K562 (cell line): ENCODE measurements around the gene SGMS1. TPM values are rescaled to one million over a fixed set of nuclear protein-coding genes. Genes with fewer than 3 reads are reported as not detected.
A peak's percentile ranks its signal among the peaks of the same experiment; 100 is the strongest.

Source experiments
- ATAC-seq: fragments of 200-7000 bp; cut with Tn5 transposase; 3 replicates; pipeline ENCODE4 v1.9.1; 2020; ENCODE audit warnings: moderate library complexity
- BruUV-seq: library from RNA; stranded (reverse); fragments of 400-500 nt; replicated peaks from 2 replicates; lab custom pipeline; 2021; lab: Mats Ljungman, UMichigan
- CTCF ChIA-PET: fragments of 300-600 bp; formaldehyde crosslinking; extraction: SDS; loops from one replicate; lab custom pipeline; 2021; ENCODE audit warnings: low intra/inter-chr PET ratio; lab: Yijun Ruan, JAX
- POLR2A ChIA-PET: fragments of 300-600, 350-650 bp; sonication (Branson Sonifier 250); formaldehyde crosslinking; extraction: SDS; loops from one replicate; lab custom pipeline; 2021; ENCODE audit warnings: antibody characterized with exemption, inconsistent platforms; lab: Yijun Ruan, JAX
- DNase-seq, 4 experiments: peaks; one replicate each; pipeline versions ENCODE4 v3.0.0 to v3.0.0-alpha.2; 2011 to 2018; ENCODE audit warnings: low spot score in 3 of 4, mixed read lengths in 3 of 4; ENCODE audit errors: extremely low read depth in 1 of 4
- FAIRE-seq: peaks from 2 replicates; lab custom pipeline; 2011; peaks lifted over from hg19 to GRCh38; lab: Jason Lieb, UNC
- H2AFZ ChIP-seq: 2 replicates; pipeline ENCODE4 v1.6.0; 2011; ENCODE audit warnings: low read depth, low read length, control low read depth, inconsistent platforms
- H3K27ac ChIP-seq: fragments of 200-600 bp; 3 replicates; pipeline ENCODE4 v1.8.0; 2011; ENCODE audit warnings: low read depth, mild to moderate bottlenecking, control low read depth, inconsistent platforms, low read length, moderate library complexity, mixed read lengths; ENCODE audit errors: extremely low read depth
- H3K27me3 ChIP-seq, 2 experiments: fragments of 300-600 bp in 1 of 2; 2 replicates in 1 of 2; 3 replicates in 1 of 2; pipeline versions ENCODE4 v1.6.0 to v1.8.0; 2011; ENCODE audit warnings: inconsistent platforms in 2 of 2, low read length in 2 of 2, mild to moderate bottlenecking in 1 of 2, mixed read lengths in 1 of 2, moderate library complexity in 1 of 2; ENCODE audit not compliant: control insufficient read depth in 2 of 2, insufficient read depth in 2 of 2
- H3K36me3 ChIP-seq: fragments of 300-600 bp; 3 replicates; pipeline ENCODE4 v1.8.0; 2011; ENCODE audit warnings: mild to moderate bottlenecking, low read length, inconsistent platforms; ENCODE audit not compliant: control insufficient read depth, insufficient read depth
- H3K4me1 ChIP-seq, 2 experiments: fragments of 200-600 bp in 1 of 2; replicated peaks in 1 of 2; 2 replicates in 1 of 2; 3 replicates in 1 of 2; pipeline versions ENCODE4 v1.5.1 to v1.8.0; 2011; ENCODE audit warnings: inconsistent platforms in 2 of 2, low read length in 2 of 2, mild to moderate bottlenecking in 1 of 2, mixed read lengths in 1 of 2, moderate library complexity in 1 of 2; ENCODE audit not compliant: control insufficient read depth in 2 of 2, insufficient read depth in 2 of 2
- H3K4me2 ChIP-seq: 2 replicates; pipeline ENCODE4 v1.6.1; 2011; ENCODE audit warnings: low read length, control low read depth, inconsistent platforms, mixed read lengths; ENCODE audit not compliant: insufficient read depth
- H3K4me3 ChIP-seq: fragments of 200-600 bp; sonication (generic), shearing (Covaris generic); 2 replicates; pipeline ENCODE4 v1.5.1; 2016; ENCODE audit warnings: control low read depth, inconsistent platforms
- H3K79me2 ChIP-seq: fragments of 200-600 bp; 3 replicates; pipeline ENCODE4 v1.8.0; 2011; ENCODE audit warnings: low read length, inconsistent platforms; ENCODE audit not compliant: control insufficient read depth, insufficient read depth
- H3K9ac ChIP-seq, 2 experiments: 2 replicates each; pipeline versions ENCODE4 v1.6.0 to v1.6.1; 2011; ENCODE audit warnings: low read depth in 2 of 2, low read length in 2 of 2, control low read depth in 1 of 2, inconsistent platforms in 1 of 2, mild to moderate bottlenecking in 1 of 2, mixed read lengths in 1 of 2; ENCODE audit not compliant: insufficient read depth in 1 of 2
- H3K9me1 ChIP-seq: one replicate; pipeline ENCODE4 v1.6.0; 2011; ENCODE audit warnings: inconsistent platforms, mild to moderate bottlenecking, low read length, moderate library complexity; ENCODE audit not compliant: control insufficient read depth, insufficient read depth
- H3K9me3 ChIP-seq: replicated peaks from 2 replicates; pipeline ENCODE4 v1.5.1; 2011; ENCODE audit warnings: low read depth, low read length, inconsistent platforms; ENCODE audit not compliant: control insufficient read depth, insufficient read depth
- H4K20me1 ChIP-seq: replicated peaks from 2 replicates; pipeline ENCODE4 v1.6.1; 2011; ENCODE audit warnings: low read length, inconsistent platforms, mixed read lengths; ENCODE audit not compliant: control insufficient read depth, insufficient read depth
- CEBPB ChIP-seq: fragments of 450-650 bp; IDR thresholded peaks from 2 replicates; pipeline ENCODE4 v1.6.1; 2016; ENCODE audit warnings: missing genetic modification characterization, missing compliant biosample characterization
- DMBX1 ChIP-seq: fragments of 250-450 bp; sonication (Bioruptor Pico); IDR thresholded peaks from 2 replicates; pipeline ENCODE4 v1.8.0; 2022; ENCODE audit warnings: inconsistent platforms, mild to moderate bottlenecking, moderate library complexity, borderline replicate concordance
- ETV6 ChIP-seq, 3 experiments: fragments of 150-350 bp in 1 of 3; sonication (generic) in 1 of 3; formaldehyde crosslinking in 1 of 3; IDR thresholded peaks; 2 replicates each; pipeline versions ENCODE4 v1.6.1 to v1.8.0; 2014 to 2022; ENCODE audit warnings: borderline replicate concordance in 2 of 3, low read depth in 2 of 3, antibody characterized with exemption in 1 of 3, low read length in 1 of 3, mild to moderate bottlenecking in 1 of 3, missing genetic modification reagents in 1 of 3
- LEF1 ChIP-seq: fragments of 450-650 bp; IDR thresholded peaks from 2 replicates; pipeline ENCODE4 v1.6.1; 2016; ENCODE audit warnings: mild to moderate bottlenecking
- SREBF2 ChIP-seq: sonication (generic); formaldehyde crosslinking; IDR thresholded peaks from 2 replicates; pipeline ENCODE4 v1.4.0; 2020; ENCODE audit warnings: mild to moderate bottlenecking, missing genetic modification reagents
- WGBS: fragments of 100-300 bp; shearing (Covaris generic); methylation state at CpG from one replicate; pipeline ENCODE4 v1.1.6; 2016; ENCODE audit warnings: low coverage, mixed read lengths; ENCODE audit not compliant: insufficient coverage; ENCODE audit errors: missing lambda C conversion rate; 5-methylcytosine and 5-hydroxymethylcytosine counted together
- in situ Hi-C: fragments of 300-500 bp; cut with MboI; formaldehyde crosslinking; loops from 4 replicates; pipeline ENCODE4 v1.15.0; 2018; ENCODE audit warnings: inconsistent platforms, mixed read lengths
- intact Hi-C: fragments of 100-400 bp; cut with micrococcal nuclease; formaldehyde crosslinking; loops from 2 replicates; pipeline ENCODE4 v1.14.2; 2022
- polyA plus RNA-seq, 8 experiments: library from polyadenylated mRNA; depleted of rRNA in 4 of 8; stranded (reverse) in 5 of 8; unstranded in 3 of 8; fragments of >200 nt; fragmentation: Nextera tagmentation in 2 of 8; fragmentation: Illumina TruSeq in 1 of 8; extraction: Ambion mirVana in 2 of 8; extraction: Trizol in 1 of 8; gene quantifications; 2 replicates each; pipeline versions ENCODE4 v1.2.1 to v1.2.3, GENCODE V29; 2011 to 2014; ENCODE audit warnings: inconsistent platforms in 1 of 8, missing spikeins in 1 of 8
- total RNA-seq, 7 experiments: library from RNA; depleted of rRNA in 6 of 7; stranded (reverse); fragments of >200 nt in 6 of 7; fragmentation: Illumina TruSeq in 2 of 7; extraction: Trizol in 2 of 7; gene quantifications; 2 replicates each; pipeline versions ENCODE4 v1.2.1 to v1.2.3, GENCODE V29; 2011 to 2021; ENCODE audit warnings: low replicate concordance in 1 of 7

Gene SGMS1
- total and polyA plus RNA-seq, 9 of the 15 experiments (the other 6 are each of a cell fraction or from before 2014, with no cell fraction given): 22.6 to 232 (median 82.2) TPM

DNA sequence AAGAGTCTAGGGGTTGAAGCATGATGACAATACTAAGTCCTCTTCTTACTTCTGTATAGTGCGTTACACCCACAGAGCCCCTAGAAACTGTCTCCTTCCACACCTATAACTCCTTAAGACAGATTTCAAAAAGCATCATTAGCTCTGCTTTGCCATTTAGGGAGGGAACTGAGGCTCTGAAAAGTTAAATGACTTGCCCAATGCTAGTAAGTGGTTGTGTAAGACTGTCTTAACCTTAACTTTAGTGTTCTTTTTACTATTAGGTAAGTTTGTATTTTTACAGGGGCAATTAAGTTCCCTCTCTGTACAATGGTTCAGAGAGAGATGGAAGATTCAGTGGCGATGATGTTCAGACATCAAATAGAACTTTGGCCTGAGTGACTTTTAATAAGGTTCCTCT is 299.7 kb downstream of the SGMS1 start:
- peak overlapping the region in 1 of 2 experiments; percentile 94; a peak in 2 of 4 replicates for H3K9ac ChIP-seq
- no peaks in the 10 kb centered on the region for H3K27me3 ChIP-seq
- H2AFZ ChIP-seq: no peak overlapping the region
- H3K4me2 ChIP-seq: peak overlapping the region; percentile 4; the same call in 1 of the 2 replicates
- FAIRE-seq (no peak), DNase-seq (no peak), ATAC-seq (no peak)
- 92% methylated on average over 2 of the region's 2 CpGs for WGBS
- no peaks in the 10 kb centered on the region for H3K9me3 ChIP-seq
- H3K9me1 ChIP-seq: no peaks in the 10 kb centered on the region
- no peak overlapping the region for H3K4me3 ChIP-seq
- BruUV-seq: no TSS peak
- peaks cover 91% of the 10 kb centered on the region for H3K79me2 ChIP-seq
- POLR2A ChIA-PET: interaction anchor here (0.7 to 4.8 kb wide), 5 partner anchors 9 to 804 kb away, joined by 3 to 59 read pairs (median 3); no protein-coding TSS in a partner anchor
- H4K20me1 ChIP-seq: no peaks in the 10 kb centered on the region
- peaks cover 14 to 74% of the 10 kb centered on the region in 2 experiments for H3K4me1 ChIP-seq
- in situ Hi-C loops (no loop called here), intact Hi-C loops (loop anchor here (10.0 kb wide), 1 partner anchor 1139 kb away; the partner anchor contains the start of gene TMEM273)
- peaks cover 79% of the 10 kb centered on the region for H3K36me3 ChIP-seq
- TF ChIP-seq ETV6 (IDR thresholded peaks at IDR 0.05; ENCODE audit: borderline replicate concordance in 1 of 2, low read depth in 2 of 2, low read length in 1 of 2) (no peak), ETV6 (CRISPR knock-in tag; IDR thresholded peaks at IDR 0.05; ENCODE audit: borderline replicate concordance) (peak; percentile 43; the same call in 1 of the 2 replicates), DMBX1 (CRISPR knock-in tag) (peak; percentile 14; the same call in 1 of the 2 replicates), CEBPB (tag) (peak; percentile 48), LEF1 (no peak), SREBF2 (peak; percentile 30; the same call in 1 of the 2 replicates)
- CTCF ChIA-PET: no interaction called here
- peak overlapping the region; percentile 97 for H3K27ac ChIP-seq
